Keratinocyte (primary cell): ENCODE results near the gene SPATS2L.

Source experiments
- EZH2 ChIP-seq: IDR thresholded peaks from one replicate; pipeline ENCODE4 v1.6.1; 2012; ENCODE audit warnings: inconsistent platforms, mild to moderate bottlenecking, low read length, moderate library complexity
- TF ChIP-seq, protein P1 (sequence below), 3 experiments: IDR thresholded peaks in 1 of 3; conservative IDR thresholded peaks in 1 of 3; optimal IDR thresholded peaks in 1 of 3; 2 replicates in 2 of 3; 3 replicates in 1 of 3; pipeline versions ENCODE3 to v1.5.1; 2011; ENCODE audit warnings: low read length in 3 of 3, mild to moderate bottlenecking in 3 of 3, moderate library complexity in 2 of 3, control low read depth in 1 of 3, inconsistent platforms in 1 of 3; ENCODE audit not compliant: insufficient read depth in 2 of 3; ENCODE audit errors: extremely low read depth in 1 of 3

DNA sequence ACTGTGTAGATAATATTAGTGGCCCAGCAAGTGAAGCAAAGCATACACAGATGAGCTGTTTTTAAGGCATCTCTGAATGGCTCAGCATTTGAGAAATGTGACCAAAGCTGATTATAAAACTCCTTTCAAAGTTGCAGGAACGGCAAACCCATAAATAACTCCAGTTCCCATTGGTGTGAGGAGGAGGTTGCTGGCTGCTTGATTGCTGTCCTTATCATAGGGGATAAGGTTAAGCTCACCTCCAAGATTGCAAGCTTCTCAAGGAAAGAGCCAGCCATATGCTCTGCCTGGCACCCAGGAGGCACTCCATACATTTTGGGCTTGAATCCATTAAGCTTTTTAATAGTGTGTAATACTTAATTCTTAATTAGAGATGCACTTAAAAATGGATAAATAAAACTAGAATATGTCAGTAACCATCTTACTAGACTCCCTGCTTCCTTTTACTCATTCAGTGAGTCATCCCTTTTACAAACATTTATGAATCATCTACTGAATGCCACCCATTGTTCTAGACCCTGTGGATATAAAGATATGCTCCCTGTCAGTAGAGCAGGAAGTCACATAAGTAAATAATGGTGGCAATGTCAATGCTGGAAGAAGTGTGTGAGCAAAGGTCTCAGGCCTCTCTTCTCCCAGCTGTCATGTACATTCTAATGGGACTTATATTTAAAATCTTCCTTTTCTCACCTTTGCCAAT is 99.3 kb downstream of the SPATS2L start:
- TF ChIP-seq, protein P1, sequence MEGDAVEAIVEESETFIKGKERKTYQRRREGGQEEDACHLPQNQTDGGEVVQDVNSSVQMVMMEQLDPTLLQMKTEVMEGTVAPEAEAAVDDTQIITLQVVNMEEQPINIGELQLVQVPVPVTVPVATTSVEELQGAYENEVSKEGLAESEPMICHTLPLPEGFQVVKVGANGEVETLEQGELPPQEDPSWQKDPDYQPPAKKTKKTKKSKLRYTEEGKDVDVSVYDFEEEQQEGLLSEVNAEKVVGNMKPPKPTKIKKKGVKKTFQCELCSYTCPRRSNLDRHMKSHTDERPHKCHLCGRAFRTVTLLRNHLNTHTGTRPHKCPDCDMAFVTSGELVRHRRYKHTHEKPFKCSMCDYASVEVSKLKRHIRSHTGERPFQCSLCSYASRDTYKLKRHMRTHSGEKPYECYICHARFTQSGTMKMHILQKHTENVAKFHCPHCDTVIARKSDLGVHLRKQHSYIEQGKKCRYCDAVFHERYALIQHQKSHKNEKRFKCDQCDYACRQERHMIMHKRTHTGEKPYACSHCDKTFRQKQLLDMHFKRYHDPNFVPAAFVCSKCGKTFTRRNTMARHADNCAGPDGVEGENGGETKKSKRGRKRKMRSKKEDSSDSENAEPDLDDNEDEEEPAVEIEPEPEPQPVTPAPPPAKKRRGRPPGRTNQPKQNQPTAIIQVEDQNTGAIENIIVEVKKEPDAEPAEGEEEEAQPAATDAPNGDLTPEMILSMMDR (optimal IDR thresholded peaks at IDR 0.05 in 1 of 3, IDR thresholded peaks at IDR 0.05 in 1 of 3, conservative IDR thresholded peaks at IDR 0.05 in 1 of 3; ENCODE audit: extremely low read depth in 1 of 3, insufficient read depth in 2 of 3, low read length in 3 of 3), result no peak
- TF ChIP-seq EZH2, result no peak
